ENCODE results near the gene TMEM108.

TMEM108 gene

GRCh38 chr3:133388696-133389395 is 350.7 kb downstream of the TMEM108 start:
- no peak for DNase-seq (ENCODE audit: low spot score)

GRCh38 chr3:133390715-133391114 is 352.5 kb downstream of the TMEM108 start:
- no peak for DNase-seq (ENCODE audit: low spot score)

DNA sequence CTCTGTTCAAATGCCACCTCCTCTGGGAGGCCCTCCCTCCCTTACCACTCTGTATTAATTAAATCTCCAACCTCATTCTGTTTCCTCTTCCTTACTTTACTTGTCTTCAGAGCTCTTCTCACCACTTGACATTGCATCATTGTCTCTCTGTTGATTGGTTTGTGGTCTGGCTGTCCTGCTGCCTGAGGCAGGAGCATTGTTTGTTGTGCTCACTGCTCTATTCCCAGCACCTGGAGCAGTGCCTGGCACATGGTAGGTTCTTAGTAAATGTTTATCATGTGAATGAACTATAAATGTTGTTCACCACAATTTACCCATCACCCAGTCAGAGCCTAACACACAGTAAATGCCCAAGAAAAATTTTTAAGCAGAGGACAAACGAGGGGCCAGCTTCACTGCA is 355.0 kb downstream of the TMEM108 start:
- no peak for DNase-seq (ENCODE audit: low spot score)

DNA sequence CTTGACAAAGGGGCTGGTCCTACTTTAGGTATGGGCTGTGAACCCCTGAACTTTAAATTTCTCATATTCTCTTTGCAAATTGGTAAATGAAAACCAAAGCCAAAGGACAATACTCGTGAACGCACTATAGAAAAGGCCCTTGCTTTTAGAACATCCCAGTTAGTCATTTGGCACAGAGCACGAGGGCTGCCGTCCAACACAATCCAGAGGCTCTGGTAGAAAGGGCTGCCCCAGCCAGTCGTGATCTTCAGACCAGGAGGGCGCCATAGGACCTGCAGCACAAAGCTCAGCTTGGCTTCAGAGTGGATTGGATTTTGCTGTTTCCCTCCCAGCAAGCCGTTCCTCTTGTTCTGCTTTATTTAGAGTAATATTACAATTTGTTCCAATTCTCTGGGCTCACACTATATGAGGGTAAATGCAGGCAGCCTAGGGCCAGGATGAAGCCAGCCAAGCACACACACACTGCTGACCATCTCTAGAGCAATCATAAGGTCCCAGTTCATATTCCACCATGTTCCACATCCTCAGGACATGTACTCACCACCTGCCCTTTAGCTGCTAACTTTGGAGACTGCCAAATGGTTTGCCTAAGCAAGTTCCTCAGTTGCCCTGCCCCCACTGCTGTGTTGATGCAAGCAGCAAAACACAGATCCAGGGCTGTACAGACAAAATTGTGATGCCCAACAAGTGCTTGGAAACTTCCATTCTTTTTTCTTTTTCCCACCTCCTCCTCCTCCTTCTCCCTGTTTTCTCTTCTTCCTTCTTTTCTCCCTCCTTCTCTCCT is 355.7 kb downstream of the TMEM108 start:
- no peak for DNase-seq (ENCODE audit: low spot score)

DNA sequence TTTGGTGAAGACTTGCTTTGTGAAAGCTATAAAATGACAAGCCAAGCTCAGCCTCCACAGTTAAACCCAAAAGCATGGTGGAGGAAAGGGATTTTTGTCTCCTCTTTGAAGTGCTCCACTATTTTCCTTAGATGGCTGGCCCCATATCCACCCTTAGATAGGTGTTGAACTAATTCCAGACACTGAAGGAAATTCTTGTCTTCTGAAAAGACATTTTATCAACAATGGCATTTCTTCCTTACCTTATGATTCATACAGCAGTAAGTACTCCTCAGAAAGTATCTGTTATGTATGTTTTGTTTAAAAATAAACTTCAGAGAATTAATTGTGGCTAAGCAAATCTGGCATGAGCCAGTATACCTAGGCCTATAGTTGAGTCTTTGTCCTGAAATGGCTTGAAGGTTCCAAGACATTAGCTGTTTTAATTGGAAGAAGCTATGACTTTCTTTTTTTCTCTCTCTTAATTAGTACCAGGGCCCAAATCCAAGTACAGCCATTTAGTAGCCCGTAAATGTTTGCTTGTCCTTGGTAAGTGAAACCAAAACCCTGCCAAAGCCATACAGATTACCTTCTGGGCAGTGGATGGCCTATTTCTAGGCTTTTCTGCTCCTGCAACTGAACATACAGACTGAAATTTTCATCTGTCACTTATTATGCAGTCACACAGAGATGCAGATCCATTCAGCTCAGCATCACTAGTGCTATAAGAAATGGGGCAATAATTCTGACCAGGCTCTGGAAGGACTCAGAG is 356.5 kb downstream of the TMEM108 start:
- no peak for DNase-seq (ENCODE audit: low spot score)

DNA sequence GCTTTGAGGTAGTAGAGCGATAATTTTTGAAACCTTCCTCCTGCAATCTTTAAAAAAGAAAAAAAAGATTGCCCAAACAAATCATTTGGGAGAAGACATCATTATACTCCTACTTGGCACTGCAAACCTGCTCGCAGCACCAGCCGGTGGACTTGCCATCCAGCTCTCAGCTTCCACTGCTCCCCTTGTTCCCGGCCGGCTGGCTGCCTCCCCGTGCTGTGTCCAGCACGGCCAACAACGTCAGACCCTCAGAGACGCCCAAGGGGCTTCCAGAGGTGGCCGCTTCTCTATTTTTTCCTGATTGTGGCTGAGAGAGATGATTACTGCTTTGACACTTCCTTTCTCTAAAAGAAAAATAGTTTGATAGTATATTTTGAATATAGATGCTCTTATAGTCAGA is 358.7 kb downstream of the TMEM108 start:
- DNase-seq (ENCODE audit: low spot score), result no peak

- no peak for DNase-seq (ENCODE audit: low spot score)
These were observed 361.9 kb downstream of the TMEM108 start, which contains the start of gene BFSP2 for GRCh38 chr3:133400006-133400515. BFSP2 (plus strand) TSS chr3:133400056; CDS start chr3:133400084, 28 bp downstream.

DNA sequence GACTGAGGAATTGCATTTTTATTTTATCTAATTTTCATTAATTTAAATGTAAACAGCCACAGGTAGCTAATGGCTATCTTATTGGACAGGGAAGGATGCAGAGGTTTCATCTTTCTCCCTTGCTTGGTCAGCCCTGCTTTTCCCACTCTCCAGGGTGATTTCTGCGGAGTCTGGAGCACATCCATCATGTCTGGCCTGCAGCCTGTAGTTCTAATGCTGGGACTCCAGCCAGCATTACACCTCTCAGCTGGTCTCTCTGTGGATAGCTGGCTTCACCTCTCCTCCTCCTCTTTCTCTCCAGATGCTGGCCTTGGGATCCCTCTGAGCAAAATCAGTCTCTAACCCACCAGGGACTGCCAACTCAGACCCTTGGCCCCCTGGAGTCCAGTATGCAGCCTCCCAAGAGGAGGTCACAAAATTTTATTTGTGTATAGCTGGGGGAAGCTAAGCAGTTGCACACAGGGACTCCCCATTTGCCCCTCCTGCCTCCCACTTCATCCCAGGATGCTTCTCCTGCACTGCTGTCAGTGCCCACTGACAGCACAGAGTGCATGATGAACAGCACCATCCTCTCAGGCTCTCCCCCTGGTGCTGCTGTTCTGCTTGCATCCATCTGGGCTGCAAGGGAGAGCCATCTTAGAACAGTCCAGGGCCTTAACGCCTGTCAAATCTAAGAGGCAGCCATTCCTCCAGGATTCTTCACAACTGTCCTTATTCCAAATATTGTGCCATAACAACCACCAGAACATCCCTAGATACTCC is 363.4 kb downstream of the TMEM108 start:
- no peak for DNase-seq (ENCODE audit: low spot score)

DNA sequence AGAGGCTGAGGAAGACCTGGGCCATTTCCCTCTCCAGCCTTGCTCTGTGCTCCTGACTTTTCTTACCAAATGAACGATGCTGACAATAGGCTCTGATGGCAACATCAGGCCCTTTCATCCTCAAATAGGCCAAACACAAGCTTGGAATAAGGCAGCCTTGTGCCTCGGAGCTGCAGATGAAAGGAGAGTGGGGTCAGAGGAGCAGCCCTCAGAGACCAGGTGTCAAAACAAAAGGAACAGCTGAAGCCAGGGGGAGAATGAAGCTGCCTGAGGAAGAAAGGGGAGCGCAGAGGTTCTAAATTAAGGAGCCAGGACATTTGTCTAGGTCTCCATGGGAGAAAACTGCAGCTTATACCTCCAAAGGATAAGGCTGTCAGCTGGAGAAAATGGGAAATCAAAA is 366.7 kb downstream of the TMEM108 start:
- no peak for DNase-seq (ENCODE audit: low spot score)

- DNase-seq (ENCODE audit: low spot score), result no peak
These were observed 370.2 kb downstream of the TMEM108 start for GRCh38 chr3:133408366-133408765.

- no peak for DNase-seq (ENCODE audit: low spot score)
These were observed 370.8 kb downstream of the TMEM108 start for GRCh38 chr3:133408961-133409360.

- no peak for DNase-seq (ENCODE audit: low spot score)
These were observed 372.2 kb downstream of the TMEM108 start for GRCh38 chr3:133410191-133410892.

DNA sequence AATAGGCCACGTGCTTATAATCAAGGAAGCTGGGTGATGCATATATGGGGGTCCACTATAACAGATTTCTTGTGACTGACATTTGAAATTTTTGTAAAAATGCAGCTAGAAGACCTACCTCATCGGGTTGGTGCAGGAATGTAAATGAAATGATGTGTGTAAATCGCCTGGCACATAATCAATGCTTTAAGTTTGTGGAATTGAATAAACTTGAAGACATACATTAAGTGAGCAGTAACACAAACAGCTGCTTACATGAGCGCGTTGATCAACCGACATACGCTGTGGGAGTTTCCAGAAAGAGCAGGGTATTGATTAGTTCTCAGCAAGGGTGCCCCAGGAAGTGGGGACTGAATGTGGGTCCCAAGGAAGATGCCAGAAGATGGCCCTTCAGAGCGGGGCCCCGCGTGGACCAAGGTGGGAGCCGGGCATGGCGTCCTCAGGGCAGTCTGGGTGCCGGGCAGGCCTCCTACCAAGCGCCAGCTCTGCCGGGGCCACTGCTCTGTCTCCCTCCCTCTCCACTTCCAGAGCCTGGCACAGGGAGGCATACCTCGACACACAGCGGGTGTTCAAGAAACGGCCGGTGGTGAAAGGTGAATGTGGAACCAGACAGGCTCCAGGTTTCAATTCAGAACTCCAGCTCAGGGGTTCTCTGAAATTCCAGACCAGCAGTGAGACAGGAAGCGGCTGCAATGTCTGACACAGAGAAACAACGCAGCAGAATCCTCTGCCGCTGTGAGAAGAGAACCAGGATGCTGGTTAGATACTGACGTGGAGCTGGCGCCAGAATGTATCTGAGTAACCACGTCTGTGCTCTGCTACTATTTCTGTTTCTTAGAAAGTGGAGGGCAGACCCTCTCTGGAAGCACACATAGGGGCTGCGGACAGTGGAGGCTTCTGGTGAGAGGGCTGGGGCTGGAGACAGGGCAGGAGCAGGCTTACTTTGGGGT is 374.3 kb downstream of the TMEM108 start:
- DNase-seq (ENCODE audit: low spot score), result no peak

DNA sequence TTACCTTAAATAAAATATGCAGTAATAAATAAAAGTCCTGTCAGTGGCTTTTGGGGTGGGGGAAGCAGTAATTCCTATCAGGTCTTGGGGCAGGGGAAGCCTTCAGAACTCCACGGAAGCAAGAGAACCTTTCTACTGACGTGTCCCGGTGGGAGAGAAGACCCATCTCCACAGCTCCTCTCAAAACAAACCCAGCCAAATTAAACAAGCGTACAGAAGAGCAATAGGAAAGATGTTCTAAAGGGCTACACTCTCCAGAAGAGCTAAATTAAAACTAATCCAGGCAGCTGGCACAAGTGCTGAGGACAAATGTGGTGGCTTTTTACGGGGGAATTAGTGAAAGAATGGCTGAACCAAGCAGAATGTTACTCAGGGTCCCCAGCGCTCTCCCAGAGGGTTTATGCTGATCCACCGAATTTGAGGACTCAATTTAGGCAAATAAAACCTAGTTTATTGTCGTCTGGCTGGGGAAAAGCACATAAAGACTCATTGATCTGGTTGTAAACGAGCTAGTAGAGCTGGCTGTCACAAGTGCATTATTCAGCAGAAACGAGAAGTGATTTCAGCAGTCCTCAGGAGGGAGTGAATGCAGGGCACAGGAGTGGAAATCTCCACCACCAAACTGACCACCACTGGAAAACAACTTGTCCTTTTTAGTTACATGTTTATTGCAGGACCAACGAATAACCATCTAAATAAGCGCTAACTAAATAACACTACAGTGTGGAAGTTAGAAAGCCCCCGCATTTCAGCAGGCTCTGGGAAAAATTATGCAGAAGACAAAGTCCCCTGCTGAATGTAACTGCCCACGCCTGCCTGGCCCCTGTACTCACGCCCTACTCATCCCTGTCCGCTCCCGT is 375.2 kb downstream of the TMEM108 start:
- no peak for DNase-seq (ENCODE audit: low spot score)

GRCh38 chr3:133414021-133414392 is 375.8 kb downstream of the TMEM108 start:
- DNase-seq (ENCODE audit: low spot score), result no peak

DNA sequence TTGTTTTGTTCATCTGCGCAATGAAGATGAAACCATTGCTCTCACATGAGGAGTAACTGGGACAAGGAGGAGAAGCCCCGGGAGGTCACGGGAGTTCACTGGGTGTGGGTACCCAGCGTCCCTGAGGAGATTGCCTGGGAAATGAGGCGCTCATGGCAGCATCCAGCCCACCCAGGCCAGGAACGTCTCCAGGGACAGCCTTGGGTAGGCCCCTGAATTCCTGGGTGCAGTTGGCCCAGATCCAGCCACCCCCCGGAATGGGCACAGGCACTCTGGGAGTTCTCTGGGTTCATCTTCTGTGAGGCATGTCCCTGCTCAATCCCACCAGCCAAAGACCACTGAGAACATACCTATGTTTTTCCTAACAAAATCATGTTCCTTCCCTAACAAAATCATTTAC is 380.2 kb downstream of the TMEM108 start:
- no peak for DNase-seq (ENCODE audit: low spot score)

DNA sequence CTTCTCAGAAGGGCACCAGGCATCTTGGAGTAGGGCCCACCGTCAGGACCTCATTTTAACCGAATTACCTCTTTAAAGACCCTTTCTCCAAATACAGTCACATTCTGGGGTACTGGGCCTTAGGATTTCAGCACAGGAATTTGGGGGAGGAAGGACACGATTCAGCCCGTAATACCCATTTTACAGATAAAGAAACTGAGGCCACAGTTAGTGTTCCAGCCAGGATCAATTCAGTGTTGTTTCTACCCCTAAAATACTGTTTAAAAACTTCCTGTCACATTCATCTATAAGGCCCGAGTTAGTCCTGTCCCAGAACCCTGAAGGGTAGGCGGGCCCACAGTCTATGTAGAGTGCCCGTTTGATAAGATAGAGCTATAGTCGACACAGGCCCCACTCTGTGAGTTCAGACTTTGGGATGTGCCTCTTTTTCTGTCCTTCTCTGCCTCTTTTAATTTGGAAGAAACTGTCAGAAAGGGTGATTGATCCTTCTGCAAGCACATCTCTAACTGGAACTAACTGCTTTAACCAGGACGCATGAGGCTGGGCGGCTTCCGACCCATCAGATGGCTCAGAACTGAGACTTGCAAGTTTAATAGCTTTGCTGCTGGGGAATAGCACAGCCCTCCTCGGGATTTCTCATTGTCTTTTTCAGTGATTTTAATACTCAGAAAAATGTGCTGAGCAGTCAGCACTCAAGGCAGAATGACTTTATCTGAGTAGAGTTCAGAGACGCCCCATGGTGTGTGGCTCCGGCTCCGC is 381.1 kb downstream of the TMEM108 start:
- no peak for DNase-seq (ENCODE audit: low spot score)

Data from hematopoietic multipotent progenitor cell treated with erythropoietin and hydrocortisone succinate and interleukin-3 and kit ligand, for 17 days (in vitro differentiated cells).